GM18498 (cell line): Measurements from ENCODE around the gene MUC20.
"Not testable (repeated sequence)": the region's sequence is repeated elsewhere in the genome, so short reads cannot be mapped to it uniquely, and the experiment has no call there.

Source experiments
- ATAC-seq: cut with Tn5 transposase; IDR thresholded peaks from one replicate; pipeline ENCODE4 v1.9.1; 2021; ENCODE audit warnings: mild to moderate bottlenecking, moderate library complexity; ENCODE audit not compliant: unreplicated experiment

The MUC20 gene, protein sequence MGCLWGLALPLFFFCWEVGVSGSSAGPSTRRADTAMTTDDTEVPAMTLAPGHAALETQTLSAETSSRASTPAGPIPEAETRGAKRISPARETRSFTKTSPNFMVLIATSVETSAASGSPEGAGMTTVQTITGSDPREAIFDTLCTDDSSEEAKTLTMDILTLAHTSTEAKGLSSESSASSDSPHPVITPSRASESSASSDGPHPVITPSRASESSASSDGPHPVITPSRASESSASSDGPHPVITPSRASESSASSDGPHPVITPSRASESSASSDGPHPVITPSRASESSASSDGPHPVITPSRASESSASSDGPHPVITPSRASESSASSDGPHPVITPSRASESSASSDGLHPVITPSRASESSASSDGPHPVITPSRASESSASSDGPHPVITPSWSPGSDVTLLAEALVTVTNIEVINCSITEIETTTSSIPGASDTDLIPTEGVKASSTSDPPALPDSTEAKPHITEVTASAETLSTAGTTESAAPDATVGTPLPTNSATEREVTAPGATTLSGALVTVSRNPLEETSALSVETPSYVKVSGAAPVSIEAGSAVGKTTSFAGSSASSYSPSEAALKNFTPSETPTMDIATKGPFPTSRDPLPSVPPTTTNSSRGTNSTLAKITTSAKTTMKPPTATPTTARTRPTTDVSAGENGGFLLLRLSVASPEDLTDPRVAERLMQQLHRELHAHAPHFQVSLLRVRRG

DNA sequence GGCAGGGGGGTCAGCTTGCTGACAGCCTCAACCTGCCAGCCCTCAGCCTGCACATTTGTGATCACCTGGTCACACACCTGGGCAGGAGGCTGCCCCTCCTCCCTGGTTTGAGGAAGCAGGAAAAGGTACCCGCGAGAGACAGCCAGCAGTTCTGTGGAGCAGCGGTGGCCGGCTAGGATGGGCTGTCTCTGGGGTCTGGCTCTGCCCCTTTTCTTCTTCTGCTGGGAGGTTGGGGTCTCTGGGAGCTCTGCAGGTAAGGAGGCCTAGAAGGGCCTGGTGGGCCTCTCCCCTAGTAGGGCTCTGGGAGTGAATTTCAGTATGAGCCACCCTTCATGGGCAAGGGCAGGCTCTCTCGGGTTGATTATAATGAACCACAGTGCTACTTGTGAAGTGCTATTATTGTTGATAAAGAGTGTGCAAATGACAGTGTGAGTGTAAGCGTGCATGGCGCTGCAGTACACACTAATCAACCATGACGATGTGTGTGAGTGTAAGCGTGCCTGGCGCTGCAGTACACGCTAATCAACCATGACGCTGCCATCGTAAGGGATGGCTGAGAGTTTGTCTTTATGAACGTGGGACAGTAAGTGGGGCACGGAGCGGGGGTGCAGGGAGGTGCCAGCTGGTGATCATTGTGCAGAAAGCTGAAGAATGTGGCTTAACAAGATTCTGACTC, at the start of gene MUC20:
MUC20 (plus strand) TSS at position 148 of the 676 bp plus-strand sequence; CDS start at position 178, 30 bp downstream.
- not testable (repeated sequence) for ATAC-seq

DNA sequence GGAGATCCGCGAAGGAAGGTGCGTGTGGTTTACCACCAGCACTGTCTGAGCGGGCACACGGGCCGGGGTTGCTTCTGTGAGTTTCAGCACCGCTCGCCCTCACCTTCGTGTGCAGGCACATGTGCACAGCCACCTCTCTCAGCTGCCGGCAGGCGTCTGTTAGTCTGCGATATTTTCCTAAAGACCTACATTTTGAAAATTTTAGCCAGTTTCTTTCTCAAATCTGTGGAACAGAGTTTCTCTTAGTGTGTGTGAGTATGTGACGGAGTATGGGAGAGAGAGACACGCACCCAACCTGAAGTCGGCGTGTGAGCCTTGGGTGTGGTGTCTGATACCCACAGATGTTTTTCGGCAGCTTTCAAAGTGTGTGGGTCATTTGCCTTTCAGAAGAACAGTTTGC, 49.5 kb upstream of the MUC20 start:
- not testable (repeated sequence) for ATAC-seq

DNA sequence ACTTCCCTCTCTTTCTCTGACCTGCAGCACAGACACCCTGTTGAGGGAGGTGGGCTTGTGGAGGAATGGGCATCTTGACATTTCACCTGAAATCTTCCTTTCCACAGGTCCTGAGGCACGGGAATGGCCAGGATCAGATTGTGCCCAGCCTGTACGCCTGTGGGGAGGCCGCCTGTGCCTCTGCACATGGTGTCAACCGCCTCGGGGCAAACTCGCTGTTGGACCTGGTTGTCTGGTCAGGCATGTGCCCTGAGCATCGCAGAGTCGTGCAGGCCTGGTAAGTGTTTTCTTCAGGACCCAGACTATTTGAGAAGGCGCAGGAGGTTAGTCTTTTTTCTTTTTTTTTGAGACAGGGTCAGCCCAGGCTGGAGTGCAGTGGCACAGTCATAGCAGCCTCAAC, 47.1 kb upstream of the MUC20 start:
- ATAC-seq, result not testable (repeated sequence)

DNA sequence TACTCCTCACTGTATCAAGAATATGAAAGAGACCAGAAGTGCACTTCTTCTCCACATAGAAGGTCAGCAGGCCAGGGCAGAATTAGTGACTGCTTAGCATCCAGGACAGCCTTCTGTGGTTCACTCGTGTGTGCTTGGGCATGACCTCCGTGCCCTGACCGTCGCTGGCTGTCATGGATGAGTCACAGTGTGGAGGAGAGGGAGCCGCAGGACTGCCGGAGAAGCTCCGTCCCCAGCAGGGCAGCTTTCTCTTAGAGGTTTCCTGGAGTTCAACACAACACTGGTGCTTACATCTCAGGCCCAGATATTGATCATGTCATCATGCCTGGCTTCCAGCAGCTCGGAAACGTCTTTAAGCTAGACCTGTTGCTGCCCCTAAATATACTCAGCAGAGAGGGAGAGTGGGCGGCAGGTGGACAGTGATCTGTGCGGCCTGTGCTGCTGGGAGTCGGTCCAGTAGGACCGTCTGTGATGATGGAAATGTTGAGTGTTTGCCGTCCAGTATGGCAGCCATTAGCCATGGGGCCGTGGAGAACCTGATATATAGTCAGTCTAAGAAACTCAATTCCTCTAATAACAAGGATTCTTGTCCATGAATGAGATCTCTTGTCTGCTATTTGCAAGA, 42.3 kb upstream of the MUC20 start:
- not testable (repeated sequence) for ATAC-seq

DNA sequence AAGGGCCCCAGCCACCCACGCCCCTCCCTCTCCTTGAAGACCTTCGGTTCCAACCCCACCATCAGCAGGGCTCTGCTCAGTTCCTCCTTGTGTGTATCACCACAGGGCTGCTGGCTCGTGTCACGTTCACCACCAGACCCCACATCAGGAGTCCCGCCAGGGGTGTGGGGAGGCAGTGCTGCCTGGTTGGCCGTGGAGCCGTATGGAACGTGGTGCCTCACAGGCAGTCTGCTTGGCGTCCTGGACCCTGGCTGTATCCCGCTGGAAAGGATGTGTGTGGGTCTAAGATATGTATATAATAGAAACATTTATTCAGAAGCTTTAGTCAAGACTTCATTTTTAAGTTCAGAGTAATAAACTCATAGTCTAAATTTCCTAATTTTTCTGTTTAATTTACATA, 40.1 kb upstream of the MUC20 start:
- not testable (repeated sequence) for ATAC-seq

DNA sequence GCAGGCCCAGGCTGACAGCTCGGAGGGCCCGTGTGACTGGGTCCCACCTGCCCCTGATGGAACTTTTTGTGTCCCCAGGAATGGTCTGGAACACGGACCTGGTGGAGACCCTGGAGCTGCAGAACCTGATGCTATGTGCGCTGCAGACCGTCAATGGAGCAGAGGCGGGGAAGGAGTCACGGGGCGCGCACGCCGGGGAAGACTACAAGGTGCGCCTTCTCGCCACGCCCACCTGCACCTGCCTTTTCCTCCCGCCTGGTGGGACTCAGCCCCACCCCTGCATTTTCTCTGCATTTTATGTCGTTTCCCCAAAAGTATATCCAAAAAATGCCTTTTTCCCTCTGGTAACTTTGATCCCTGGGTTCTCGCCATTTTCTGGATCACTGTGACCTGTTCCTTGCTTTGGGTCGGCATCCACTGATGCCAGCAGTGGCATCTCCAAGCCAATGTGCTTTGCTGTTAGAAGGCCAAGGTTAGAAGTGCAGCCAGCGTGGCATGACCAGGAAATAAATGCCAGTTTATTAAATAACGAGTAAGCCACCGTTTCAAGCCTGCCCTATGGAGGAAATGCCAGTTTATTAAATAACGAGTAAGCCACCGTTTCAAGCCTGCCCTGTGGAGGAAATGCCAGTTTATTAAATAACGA, 39.2 kb upstream of the MUC20 start:
- not testable (repeated sequence) for ATAC-seq

DNA sequence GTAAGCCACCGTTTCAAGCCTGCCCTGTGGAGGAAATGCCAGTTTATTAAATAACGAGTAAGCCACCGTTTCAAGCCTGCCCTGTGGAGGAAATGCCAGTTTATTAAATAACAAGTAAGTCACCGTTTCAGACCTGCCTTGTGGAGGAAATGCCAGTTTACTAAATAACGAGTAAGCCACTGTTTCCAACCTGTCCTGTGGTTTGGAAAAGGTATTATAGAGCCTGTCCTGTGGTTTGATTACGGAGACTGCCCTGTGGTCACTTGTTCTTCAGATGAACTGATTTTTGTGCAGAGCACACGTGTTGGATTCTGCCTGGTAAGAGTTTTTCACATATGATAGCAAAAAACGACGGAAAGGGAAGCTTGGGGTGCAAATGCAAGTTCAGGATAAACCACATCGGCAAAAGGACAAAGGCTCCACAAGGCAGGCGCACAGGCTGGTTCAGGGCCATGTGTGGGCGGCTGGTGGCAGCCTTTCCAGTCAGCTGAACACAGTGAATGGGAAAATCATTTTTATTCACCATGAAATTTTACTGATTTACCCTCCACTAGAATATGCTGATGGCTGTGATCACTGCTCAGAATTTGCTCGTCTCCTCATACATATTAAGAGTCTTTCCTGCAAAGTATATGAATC, 38.6 kb upstream of the MUC20 start:
- ATAC-seq, result not testable (repeated sequence)

DNA sequence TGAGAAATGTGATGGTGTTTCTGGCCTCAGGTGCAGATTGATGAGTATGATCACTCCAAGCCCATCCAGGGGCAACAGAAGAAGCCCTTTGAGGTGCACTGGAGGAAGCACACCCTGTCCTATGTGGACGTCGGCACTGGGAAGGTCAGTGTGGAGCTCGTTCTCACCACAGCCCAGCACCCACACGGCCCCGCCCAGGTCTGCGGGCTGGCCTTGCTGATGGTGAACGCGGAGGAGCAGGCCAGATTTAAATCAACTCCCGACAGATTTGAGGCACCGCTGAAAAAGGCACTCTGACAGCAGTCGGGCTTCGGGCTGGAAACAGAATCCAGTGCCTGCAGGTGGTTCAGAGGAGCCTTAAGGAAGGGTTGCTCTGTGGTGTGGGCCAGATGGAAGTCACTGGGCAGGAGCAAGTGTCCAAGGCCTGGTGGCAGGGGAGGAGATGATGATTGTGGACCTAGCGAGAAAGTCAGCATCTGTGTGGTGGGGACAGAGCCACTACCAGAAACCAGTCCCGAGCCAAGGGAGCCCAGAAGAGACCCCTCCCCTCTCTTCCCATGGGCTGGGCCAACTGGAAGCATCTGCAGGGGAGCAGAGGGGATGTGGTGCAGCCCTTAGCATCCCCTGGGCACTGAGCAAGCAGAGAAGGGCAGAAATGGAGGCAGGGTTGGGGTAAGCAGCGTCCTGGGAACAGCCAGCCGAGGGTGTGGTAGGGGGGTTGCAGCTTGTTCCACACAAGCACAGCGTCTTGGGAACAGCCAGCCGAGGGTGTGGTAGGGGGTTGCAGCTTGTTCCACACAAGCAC, 36.9 kb upstream of the MUC20 start:
- ATAC-seq, result peak; percentile 12

DNA sequence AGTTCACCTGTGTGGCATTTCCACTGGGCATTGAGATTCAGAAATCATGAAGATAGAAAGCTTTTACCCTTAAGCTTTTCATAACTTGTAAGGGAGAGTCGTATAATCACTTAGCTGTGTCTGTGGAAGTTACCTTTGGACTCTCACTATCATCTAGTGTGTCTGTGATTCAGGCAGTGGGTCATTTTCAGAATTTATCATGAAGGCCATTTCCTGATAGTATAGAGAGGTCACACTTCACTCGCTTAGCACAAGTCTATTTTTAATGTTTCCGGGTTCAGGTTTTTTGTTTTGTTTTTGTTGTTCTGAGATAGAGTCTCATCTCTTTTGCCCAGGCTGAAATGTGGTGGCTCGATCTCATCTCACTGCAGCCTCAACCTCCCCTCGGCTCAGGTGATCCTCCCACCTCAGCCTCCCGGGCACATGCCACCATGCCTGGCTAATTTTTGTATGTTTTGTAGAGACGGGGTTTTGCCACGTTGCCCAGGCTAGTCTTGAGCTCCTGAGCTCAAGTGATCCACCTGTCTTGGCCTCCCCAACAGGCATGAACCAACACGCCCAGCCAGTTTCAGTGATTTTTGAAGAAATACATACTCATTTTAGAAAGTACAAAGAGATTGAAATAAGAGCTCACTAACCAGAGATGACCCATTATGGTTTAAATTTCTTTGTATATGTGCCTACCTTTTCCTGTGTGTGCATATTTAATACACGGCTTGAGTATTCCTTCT, 36.1 kb upstream of the MUC20 start:
- ATAC-seq, result peak; percentile 76

DNA sequence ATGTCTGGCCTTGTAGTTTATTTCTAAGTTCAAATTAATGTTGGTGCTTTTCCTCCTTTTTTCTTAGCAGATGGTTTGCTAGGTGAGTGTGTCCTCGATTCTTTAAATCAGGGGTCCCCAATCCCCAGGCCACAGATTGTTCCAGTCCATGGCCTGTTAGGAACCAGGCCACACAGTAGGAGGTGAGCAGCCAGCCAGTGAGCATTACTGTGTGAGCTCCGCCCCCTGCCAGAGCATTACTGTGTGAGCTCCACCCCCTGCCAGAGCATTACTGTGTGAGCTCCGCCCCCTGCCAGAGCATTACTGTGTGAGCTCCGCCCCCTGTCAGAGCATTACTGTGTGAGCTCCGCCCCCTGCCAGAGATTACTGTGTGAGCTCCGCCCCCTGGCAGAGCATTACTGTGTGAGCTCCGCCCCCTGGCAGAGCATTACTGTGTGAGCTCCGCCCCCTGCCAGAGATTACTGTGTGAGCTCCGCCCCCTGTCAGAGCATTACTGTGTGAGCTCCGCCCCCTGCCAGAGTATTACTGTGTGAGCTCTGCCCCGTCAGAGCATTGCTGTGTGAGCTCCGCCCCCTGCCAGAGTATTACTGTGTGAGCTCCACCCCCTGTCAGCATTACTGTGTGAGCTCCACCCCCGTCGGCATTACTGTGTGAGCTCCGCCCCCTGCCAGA, 34.1 kb upstream of the MUC20 start:
- not testable (repeated sequence) for ATAC-seq

DNA sequence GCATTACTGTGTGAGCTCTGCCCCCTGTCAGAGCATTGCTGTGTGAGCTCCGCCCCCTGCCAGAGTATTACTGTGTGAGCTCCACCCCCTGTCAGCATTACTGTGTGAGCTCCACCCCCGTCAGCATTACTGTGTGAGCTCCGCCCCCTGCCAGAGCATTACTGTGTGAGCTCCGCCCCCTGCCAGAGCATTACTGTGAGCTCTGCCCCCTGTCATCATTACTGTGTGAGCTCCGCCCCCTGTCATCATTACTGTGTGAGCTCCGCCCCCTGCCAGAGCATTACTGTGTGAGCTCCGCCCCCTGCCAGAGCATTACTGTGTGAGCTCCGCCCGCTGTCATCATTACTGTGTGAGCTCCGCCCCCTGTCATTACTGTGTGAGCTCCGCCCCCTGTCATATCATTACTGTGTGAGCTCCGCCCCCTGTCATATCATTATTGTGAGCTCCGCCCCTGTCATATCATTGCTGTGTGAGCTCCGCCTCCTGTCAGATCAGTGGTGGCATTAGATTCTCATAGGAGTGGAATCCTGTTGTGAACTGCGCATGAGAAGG, 33.5 kb upstream of the MUC20 start:
- not testable (repeated sequence) for ATAC-seq

DNA sequence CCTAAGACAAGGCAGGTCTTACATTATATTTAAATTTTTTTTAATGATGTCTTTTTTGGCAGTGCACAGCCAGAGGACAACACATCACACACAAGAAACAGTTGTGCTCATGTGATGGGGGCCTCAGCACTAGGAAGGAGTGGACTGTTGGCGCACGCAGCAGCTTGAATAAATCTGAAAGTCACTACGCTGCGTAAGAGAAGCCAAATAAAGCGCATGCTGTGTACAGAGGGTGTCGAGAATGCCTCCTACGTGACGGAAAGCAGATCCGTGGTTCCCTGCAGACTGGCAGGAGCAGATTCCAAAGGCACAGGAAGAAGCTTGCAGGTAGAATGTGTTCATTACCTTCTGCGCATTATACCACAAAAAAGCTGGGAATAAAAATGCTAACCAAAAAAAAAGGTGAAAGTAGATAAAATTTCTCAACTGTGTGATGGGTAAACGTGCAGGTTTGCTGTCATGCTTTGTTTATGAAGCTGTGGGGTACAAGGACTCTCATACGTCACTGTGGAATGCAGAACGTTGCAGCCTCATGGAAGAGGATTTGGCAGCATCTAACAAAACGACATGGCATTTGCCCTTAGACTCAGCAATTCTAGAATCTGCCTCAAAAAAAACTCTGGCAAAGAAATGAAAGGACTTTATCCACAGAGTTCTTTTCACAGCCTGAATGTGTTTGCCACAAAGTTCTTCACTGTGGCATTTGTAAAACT, 32.2 kb upstream of the MUC20 start:
- not testable (repeated sequence) for ATAC-seq

DNA sequence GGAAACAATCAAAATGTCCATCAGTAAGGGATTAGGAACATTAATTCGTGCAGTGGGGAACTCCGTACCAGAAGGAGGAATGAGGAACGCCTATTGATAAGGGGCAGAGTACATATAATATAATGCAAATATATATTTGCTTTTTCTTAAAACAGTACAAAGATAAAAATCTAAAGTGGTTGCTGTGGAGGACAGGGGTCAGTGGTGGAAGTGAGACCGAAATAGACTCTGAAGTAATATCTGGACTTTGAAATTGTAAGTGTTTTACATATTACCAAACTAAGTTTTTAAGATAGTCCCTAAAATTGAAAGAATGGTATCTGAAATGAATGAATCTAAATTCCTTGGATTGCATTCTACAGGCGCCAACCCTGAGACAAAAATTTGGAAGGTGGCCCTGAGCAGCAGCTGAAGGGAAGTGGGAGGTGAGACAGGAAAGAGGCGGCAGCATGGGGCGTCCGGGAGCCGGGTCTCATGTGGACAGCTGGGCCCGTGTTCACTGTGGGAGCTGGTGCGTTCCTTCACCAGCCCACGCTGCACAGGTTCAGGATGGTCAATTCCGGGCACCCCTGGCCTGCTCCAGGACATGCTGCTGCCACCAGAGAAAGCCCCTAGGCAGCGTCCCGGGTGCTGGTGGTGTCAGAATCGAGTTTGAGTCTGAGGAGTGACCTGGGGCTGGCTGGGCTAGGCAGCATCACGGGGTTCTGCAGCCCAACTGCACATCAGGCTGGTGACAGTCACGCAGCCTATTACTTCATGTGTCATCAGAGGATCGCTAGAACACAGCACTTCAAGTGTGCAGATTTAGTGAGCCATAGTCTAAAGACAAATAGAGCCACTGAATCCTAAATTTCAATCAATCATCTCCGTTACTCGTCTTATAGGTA, 31.4 kb upstream of the MUC20 start:
- ATAC-seq, result not testable (repeated sequence)

DNA sequence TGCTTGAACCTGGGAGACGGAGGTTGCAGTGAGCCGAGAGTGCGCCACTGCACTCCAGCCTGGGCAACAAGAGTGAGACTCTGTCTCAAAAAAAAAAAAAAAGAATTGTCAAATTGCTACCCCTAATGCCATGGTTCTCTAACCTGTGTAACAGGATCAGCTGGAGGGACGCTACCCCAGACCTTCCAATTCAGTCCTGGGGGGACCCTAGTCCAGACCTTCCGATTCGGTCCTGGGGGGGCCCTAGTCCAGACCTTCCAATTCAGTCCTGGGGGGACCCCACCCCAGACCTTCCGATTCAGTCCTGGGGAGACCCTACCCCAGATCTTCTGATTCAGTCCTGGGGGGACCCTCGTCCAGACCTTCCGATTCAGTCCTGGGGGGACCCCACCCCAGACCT, 29.8 kb upstream of the MUC20 start:
- no peak for ATAC-seq

DNA sequence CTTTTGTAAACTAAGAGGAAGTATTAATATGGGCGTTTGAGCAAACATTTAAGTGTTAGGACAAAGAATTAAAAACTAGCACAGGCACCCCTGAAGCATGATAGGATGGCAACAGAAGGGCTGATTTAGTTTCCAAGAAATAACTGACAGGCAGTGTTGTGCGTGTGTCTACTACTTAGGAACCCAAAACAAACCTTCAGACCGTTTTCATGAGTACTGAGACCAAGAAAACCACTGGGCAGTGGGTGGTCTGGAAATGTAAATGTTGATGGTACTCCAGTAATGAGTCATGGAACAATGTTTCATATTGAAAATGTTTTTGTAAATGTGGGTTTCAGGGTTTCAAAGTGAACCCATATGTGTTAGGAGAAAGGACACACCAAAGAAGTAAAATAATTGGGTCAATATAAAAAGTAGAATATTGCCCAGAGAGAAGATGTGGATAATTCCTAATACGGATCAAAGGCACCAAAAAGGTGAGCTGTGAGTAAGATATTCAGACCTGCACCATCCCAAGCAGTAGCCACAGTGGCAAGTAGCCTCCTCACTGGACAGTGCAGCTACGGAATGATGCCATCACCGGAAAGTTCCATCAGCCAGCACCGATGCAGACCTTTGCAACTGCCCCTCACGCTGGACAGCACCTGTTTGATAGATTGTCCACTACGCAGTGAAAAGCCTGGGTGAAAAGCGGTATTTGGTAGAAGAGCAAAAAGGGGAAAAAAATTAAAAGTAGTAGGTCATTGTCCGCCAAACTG, 29.0 kb upstream of the MUC20 start:
- not testable (repeated sequence) for ATAC-seq

DNA sequence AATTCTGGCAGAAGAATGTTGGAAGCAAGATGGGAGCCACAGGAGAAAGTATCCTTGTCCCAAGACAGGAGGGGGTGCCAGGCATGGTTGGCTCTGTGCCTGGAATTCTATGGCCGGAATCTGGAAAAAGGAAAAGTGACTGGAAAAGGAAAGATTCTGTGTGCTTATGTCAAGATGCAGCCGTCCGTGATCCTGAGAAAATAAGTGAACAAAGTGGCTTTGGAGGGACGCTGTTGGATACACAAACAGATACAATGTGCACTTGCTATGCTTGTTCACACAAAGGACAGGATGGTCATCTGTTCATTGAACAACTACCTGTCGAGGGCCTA, 28.5 kb upstream of the MUC20 start:
- ATAC-seq, result no peak
